Measurements from ENCODE around the gene TBC1D16.
A peak's percentile ranks its signal among the peaks of the same experiment; 100 is the strongest.
"Not testable (repeated sequence)": the region's sequence is repeated elsewhere in the genome, so short reads cannot be mapped to it uniquely, and the experiment has no call there.

TBC1D16 gene

DNA sequence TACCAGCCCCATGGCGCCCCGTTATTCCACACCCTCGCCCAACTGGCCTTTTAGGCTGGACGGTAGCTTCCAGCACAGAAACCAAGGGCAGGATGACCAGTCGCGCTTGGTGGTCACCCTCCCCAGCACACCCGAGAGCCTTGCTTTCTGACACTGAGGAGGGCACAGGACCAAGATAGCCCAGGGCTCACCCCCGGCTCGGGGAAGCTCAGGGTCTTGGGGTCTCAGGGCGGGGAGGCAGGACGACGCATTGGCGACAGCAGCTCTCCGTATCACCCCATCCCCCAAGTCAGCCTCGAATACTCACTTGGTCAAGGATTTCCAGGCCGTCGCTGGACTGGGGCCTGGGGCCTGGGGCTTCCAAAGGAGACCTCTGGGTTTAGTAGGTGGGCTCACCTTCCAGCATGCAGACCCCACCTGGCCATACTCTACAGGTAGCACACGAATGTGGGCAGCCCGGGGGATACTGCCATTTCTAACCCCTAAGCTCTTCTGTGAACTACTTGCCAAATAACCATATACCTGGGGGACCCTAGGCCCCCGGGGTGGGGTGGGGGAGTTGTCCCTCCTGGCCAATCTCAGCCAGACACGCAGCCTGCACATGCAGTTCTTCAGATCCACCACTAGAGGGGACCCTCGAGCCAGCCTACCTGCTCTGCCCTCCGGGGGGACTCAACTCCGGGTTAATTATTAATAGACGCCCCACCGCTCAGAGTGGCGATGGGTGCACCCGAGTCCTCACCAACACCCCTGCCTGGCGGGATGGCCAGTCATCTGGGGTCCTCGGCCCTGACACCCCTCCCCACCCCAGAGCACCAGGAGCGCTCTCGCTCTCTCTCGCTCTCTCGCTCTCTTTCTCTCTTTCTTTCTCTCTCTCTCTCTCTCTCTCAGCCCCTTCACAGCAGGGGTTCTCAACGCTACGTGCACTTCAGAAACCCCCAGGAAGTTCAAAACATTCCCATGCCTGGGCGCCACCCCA lies 30.0 kb downstream of the TBC1D16 start:
- DNase-seq (ENCODE audit: low read depth in 2 of 2), result peak; percentile 29 to 34

- no peak for DNase-seq (ENCODE audit: low read depth in 2 of 2)
Measured at GRCh38 chr17:80003969-80004368, 31.7 kb downstream of the TBC1D16 start.

GRCh38 chr17:80002690-80003490 lies 32.8 kb downstream of the TBC1D16 start:
- DNase-seq (ENCODE audit: low read depth in 2 of 2), result no peak

DNA sequence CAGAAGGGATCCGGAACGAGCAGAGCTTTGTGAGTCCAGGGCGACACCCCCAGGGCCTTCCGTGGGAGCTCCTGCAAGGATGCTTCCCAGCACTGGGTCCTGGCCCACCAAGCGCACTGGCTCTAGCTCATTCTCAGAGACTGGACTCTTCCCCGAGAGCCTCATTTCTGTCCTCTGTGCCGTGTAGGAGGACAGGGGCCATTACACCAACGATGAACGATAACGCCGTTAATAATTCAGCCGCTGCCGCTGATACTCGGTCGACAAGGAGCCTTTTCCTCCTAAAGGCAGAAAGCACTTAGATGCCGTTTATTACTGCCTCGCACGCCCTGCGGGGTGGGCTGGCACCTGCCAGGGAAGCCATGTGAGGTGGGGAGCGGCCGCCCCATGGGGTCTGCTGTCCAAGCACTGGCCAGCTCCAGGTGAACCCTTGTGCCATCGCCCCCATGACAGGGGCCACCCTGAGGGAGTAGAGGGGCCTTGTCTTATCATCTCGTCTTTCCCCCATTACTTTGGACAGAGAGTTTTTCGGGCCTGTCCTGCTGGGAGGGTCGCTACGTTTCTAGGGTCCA lies 33.5 kb downstream of the TBC1D16 start:
- no peak for DNase-seq (ENCODE audit: low read depth in 2 of 2)

DNA sequence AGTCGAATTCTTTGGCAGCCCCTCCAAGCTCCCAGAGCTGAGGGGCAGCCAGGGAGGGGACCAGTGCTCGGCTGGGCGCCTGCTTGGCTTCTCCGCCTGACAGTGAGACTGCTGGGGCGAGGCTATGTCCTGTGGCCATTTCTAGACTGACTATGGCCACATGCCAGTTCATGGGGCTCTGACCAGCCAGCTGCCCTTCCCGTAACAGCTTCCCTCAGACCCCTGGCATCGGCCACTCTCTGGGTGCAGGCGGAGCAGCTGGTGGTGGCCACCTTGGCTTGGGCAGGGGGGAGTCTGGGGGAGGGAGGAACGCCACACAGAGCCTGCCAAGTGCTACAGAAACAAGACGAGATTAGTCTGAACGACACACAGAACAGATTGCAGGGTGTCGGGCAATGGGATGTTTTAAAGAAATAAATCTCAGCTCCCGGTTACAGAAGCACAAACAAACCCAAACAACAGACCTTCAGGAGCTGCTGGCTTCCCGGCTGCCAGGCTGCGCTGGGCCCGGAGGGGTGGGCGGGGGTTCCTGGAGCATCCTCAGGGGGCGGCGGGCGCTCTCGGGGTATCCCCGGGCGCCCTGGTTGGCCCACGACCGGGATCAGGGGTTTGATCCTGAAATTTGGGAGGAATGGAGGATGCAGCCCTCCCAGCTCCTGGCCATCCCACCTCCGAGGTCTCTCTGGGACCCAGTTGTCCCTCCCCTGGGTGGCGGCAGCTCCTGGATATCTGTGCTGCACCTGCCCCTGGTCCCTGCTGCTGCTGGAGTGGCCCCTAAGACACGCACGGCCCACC lies 34.5 kb downstream of the TBC1D16 start:
- DNase-seq (ENCODE audit: low read depth in 2 of 2), result no peak

DNA sequence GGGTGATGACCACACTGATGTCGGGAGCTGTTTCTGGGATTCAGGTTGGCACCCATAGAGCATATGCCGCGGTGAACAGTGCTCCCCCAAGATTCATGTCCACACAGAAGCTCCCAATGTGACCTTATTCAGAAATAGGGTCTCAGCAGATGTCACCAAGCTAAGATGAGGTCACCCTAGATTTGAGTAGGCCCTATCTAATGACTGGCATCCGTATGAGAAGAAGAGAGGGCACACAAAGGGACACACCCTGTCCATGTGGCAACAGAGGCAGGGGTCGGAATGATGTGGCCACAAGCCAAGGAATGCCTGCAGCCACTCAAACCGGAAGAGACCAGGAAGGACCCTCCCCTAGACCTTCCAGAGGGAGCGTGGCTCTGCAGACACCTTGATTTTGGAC lies 35.5 kb downstream of the TBC1D16 start:
- DNase-seq (ENCODE audit: low read depth in 2 of 2), result no peak

GRCh38 chr17:79997011-79997660 lies 38.5 kb downstream of the TBC1D16 start:
- peak; percentile 24 to 54 for DNase-seq (ENCODE audit: low read depth in 2 of 2)

- DNase-seq (ENCODE audit: low read depth in 2 of 2), result no peak
Measured at GRCh38 chr17:79996291-79996690, 39.4 kb downstream of the TBC1D16 start.

DNA sequence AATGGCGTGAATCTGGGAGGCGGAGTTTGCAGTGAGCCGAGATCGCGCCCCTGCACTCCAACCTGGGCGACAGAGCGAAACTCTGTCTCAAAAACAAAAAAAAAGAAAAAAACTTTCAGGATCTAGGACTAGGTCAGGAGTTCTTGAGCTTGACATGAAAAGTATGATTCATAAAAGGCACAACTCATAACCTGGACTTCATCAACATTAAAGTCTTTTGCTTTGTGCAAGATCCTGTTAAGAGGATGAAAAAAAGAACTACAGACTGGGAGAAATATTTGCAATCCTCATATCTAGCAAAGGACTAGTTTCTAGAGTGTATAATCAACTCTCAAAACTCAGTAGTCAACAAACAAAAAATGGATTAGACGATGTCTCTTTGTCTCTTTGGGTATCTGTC lies 40.0 kb downstream of the TBC1D16 start:
- DNase-seq (ENCODE audit: low read depth in 2 of 2), result no peak

GRCh38 chr17:79994602-79995001 lies 41.1 kb downstream of the TBC1D16 start:
- DNase-seq (ENCODE audit: low read depth in 2 of 2), result no peak

DNA sequence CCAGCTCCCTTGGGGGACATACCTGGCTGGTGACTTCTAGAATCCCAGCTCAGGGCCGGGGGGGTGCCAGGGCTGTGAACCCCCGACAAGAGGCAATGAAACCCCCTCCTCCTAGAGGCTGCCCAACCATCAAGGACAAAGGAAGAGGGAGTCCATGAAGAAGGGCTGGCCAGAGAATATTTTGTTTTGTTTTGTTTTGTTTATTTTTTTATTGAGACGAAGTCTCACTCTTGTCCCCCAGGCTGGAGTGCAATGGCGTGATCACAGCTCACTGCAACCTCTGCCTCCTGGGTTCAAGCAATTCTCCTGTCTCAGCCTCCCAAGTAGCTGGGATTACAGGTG lies 41.5 kb downstream of the TBC1D16 start:
- not testable (repeated sequence) for DNase-seq (ENCODE audit: low read depth in 2 of 2)

DNA sequence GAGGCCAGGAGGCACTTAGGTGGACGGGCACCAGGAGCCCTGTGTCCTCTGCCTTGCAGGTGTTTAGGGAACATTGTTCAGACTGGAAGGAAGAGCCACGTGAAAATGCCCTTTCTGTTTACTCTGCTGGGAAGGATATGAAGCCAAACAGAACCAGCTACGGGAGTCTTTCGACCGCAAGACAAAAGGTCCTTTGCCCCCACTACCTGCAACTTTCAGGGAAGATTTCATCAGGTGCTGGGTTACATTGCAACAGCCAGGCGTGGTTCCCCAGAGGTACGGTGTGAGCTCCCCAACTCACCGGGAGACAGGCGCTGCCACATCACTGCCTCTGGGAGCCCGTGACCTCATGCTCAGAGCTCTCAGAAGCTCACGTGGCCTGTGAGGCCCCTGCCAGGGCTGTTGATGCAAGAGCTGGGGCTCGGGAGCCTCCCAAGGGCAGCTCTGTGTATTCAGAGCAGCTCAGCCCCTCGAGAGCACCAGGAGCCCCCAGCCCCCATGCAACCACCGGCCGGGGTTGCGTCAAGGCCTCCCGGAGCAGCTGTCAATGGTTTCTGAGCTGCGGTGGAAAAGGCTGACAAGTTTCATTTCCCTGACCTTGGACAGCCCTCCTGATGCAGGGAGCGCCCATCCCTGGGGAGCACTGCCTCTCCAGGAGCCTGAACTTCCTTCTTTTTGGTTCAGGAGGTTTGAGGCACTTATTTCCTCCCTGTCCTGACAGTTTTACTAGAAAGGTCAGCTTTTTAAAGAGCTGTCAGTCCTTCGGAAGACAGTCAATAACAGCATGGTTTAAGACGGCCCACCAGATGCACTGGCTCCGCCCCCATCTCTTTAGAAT lies 42.1 kb downstream of the TBC1D16 start:
- no peak for DNase-seq (ENCODE audit: low read depth in 2 of 2)

GRCh38 chr17:79992649-79993389 lies 42.9 kb downstream of the TBC1D16 start:
- no peak for DNase-seq (ENCODE audit: low read depth in 2 of 2)

GRCh38 chr17:79991924-79992648 lies 43.6 kb downstream of the TBC1D16 start:
- no peak for DNase-seq (ENCODE audit: low read depth in 2 of 2)

- DNase-seq (ENCODE audit: low read depth in 2 of 2), result peak; percentile 57 to 68
Measured at GRCh38 chr17:79991140-79991923, 44.3 kb downstream of the TBC1D16 start.

GRCh38 chr17:79990704-79991103 lies 45.0 kb downstream of the TBC1D16 start:
- DNase-seq (ENCODE audit: low read depth in 2 of 2), result no peak

GRCh38 chr17:79990051-79990592 lies 45.5 kb downstream of the TBC1D16 start:
- DNase-seq (ENCODE audit: low read depth in 2 of 2), result no peak
